GM23338 (cell line): ENCODE results near the gene ERC2.

Experiments
- CREB1 ChIP-seq: fragments of 250-450 bp; sonication (Bioruptor Pico); IDR thresholded peaks from 2 replicates; pipeline ENCODE4 v1.5.0; 2020; ENCODE audit warnings: low read depth, mild to moderate bottlenecking, moderate library complexity
- CTCF ChIP-seq, 2 experiments: fragments of 200-600 bp in 1 of 2; sonication (generic) in 1 of 2; conservative IDR thresholded peaks; 2 replicates each; pipeline versions ENCODE4 v1.5.1 to v1.6.1; 2016 to 2017; ENCODE audit warnings: antibody characterized with exemption in 2 of 2, low read depth in 2 of 2, mild to moderate bottlenecking in 2 of 2, moderate library complexity in 1 of 2
- EZH2 ChIP-seq: fragments of 200-600 bp; sonication (generic); IDR thresholded peaks from one replicate; pipeline ENCODE4 v1.8.0; 2017; ENCODE audit warnings: antibody characterized with exemption, mild to moderate bottlenecking, low read depth; ENCODE audit not compliant: unreplicated experiment
- JUNB ChIP-seq: IDR thresholded peaks from one replicate; pipeline ENCODE4 v1.6.1; 2016; ENCODE audit warnings: antibody characterized with exemption; ENCODE audit not compliant: unreplicated experiment

- TF ChIP-seq CREB1 (CRISPR knock-in tag) = no peak
- TF ChIP-seq CTCF (conservative IDR thresholded peaks at IDR 0.05; ENCODE audit: low read depth in 2 of 2) = no peak
- TF ChIP-seq EZH2 = no peak
- TF ChIP-seq JUNB = no peak
These were observed 193.1 kb downstream of the ERC2 start for GRCh38 chr3:56275120-56275519.
